A549 treated with AZD2906 at 1 μM for 4 hours (cell line): ENCODE measurements around the gene FUBP3. TPM values are rescaled to one million over a fixed set of nuclear protein-coding genes. Genes with fewer than 3 reads are reported as not detected.

ENCODE experiments used
- total RNA-seq: library from RNA; stranded (reverse); fragments of 200-300 nt; extraction: Qiagen RNA extraction; gene quantifications from 5 replicates; pipeline ENCODE4 v1.2.3, GENCODE V29; 2022

FUBP3 gene
- total RNA-seq: 46.5 to 55.2 TPM (median 49.5 TPM) in 5 replicates

DNA sequence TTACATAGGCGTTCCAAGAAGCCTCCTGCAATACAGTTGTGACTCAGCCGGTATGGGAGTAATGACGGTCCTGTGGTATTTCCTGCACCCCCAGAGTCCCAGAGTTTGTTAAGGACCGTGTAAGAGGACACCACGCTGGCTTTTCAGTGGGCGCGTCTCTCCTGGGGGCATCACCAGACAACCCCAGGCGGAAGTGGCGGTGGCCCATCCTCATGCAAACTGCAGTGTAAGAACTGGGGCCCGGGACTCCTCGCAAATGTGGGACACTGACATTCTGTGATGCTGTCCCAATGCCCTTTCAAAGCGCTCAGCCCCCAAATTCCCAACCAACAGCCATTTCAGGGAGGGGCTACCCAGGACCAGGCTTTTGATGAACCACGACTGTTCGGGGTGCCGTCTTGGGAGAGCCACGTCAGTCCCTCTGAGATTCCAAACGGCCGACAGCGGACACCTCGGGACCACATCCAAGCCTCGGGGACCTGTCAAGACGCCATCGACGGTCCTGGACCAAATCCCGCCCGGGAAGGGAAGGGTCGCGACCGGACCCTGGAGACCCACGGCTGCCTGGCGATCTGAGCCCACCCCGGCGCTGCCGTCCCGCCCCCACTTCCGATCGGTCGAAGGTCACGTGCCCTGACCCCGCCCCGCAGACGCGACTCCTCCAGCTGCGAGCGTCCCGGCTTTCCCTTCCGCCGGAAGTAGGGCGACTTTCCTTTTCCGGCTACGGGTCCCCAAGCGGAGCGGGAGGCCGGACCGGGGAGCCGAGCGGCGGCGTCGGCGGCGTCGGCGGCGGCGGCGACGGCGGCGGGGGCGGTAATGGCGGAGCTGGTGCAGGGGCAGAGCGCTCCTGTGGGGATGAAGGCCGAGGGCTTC lies at the start of gene FUBP3:
Gene FUBP3, plus strand, starts transcription at position 713 of the 873 bp plus-strand sequence. Its CDS starts 104 bp downstream, at position 817.

GRCh38 chr9:130664251-130665028 lies 85.1 kb downstream of the FUBP3 start, which contains the start of gene PRDM12:
Gene PRDM12, plus strand, starts transcription at chr9:130664594. Its CDS starts 60 bp downstream, at chr9:130664654.

Other genes with a start within 250 kb of the FUBP3 start
- gene ASS1, start 134.6 kb upstream of the FUBP3 start, total RNA-seq: 19.0 to 23.4 TPM (median 21.5 TPM) in 5 replicates
- gene PRDM12, start 85.0 kb downstream of the FUBP3 start, total RNA-seq: 0.19 to 0.33 TPM (median 0.32 TPM) in 5 replicates
- 42.6 to 72.9 TPM (median 48.7 TPM) in 5 replicates for gene EXOSC2, start 114.2 kb downstream of the FUBP3 start, total RNA-seq